Skeletal muscle tissue (tissue), 4 donors: Measurements from ENCODE around the gene SLC45A3. TPM values are rescaled to one million over a fixed set of nuclear protein-coding genes. Genes with fewer than 3 reads are reported as not detected.

ENCODE experiments used
- H3K27ac ChIP-seq: one replicate; pipeline ENCODE4 v1.7.0; 2013; ENCODE audit warnings: mild to moderate bottlenecking, low read depth, low read length, inconsistent platforms
- H3K27me3 ChIP-seq, 3 donors: one replicate each; pipeline ENCODE4 v1.7.0; 2013; ENCODE audit warnings: low read length in 3 of 3; ENCODE audit not compliant: control insufficient read depth in 3 of 3, insufficient read depth in 3 of 3
- H3K36me3 ChIP-seq, 3 donors: one replicate each; pipeline ENCODE4 v1.7.0; 2013; ENCODE audit warnings: low read length in 3 of 3; ENCODE audit not compliant: control insufficient read depth in 3 of 3, insufficient read depth in 3 of 3
- H3K4me1 ChIP-seq, 3 donors: one replicate each; pipeline ENCODE4 v1.7.0; 2013; ENCODE audit warnings: low read length in 3 of 3, mild to moderate bottlenecking in 3 of 3; ENCODE audit not compliant: control insufficient read depth in 3 of 3, insufficient read depth in 3 of 3
- H3K4me3 ChIP-seq, 3 donors: one replicate each; pipeline ENCODE4 v1.7.0; 2013; ENCODE audit warnings: low read length in 3 of 3
- H3K9ac ChIP-seq, 3 donors: one replicate each; pipeline ENCODE4 v1.7.0; 2013; ENCODE audit warnings: low read length in 3 of 3, mild to moderate bottlenecking in 3 of 3, moderate library complexity in 2 of 3, low read depth in 1 of 3
- H3K9me3 ChIP-seq, 3 donors: one replicate each; pipeline ENCODE4 v1.7.0; 2013; ENCODE audit warnings: low read length in 3 of 3; ENCODE audit not compliant: control insufficient read depth in 3 of 3
- total RNA-seq: library from RNA; depleted of rRNA; stranded (reverse); fragments of >200 nt; gene quantifications from one replicate; pipeline ENCODE4 v1.2.3, GENCODE V29; 2014
- donor health status: Osteomylitis.

Gene SLC45A3
- total RNA-seq, 1 donor from 2014 or later: 2.1 TPM

DNA sequence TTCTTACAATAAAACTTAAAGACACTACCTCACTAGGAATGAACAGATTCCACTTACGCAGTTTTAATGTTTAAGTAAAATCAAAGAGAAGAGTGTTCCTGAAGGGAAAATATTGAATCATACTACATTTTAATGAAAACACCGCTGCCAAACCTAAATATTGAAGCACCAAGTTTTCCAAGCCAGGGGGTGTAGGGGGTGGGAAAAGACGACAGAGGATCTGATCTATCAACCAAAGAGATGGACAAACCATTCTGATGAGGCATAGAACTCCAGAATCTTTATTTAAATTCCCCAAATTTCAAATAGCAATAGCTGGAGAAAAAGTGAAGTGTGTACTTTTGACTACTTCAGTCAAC, 49.7 kb downstream of the SLC45A3 start:
- H3K4me1 ChIP-seq: peaks cover 9 to 34% (median 28%) of the 10 kb centered on the region in 3 donors

DNA sequence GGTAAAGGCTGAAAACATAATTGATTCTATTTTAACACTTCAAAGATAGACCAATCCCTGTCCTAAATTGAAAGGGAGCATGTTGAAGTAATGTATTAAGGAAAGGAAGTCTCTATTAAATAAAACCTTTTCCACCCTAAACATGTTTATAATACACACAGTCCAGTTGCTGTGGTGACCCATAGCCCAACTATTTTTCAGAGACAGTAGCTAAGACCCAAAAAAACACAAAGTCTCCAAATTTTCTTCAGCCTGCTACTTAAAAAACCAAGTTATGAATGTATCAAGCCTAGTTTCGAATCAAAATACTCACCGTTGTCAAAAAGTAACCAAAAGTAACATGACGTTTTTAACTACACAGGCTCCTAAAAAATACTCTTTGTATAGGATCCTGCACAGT, 50.1 kb downstream of the SLC45A3 start:
- H3K36me3 ChIP-seq: no peaks in the 10 kb centered on the region
- H3K27me3 ChIP-seq: no peaks in the 10 kb centered on the region
- H3K9ac ChIP-seq: peak overlapping the region; percentile 82 to 94 (median 90)
- peak overlapping the region in 2 of 3 donors; percentile 91 to 96 for H3K4me3 ChIP-seq
- no peaks in the 10 kb centered on the region for H3K9me3 ChIP-seq
- H3K27ac ChIP-seq: peak overlapping the region; percentile 96
- peaks cover 9 to 34% (median 28%) of the 10 kb centered on the region in 3 donors for H3K4me1 ChIP-seq

More for the DNA sequence above, 49.7 kb downstream of the SLC45A3 start:
- Histone ChIP-seq H3K36me3 (no peaks in the 10 kb centered on the region), H3K4me3 (peak overlapping the region; percentile 90 to 96 (median 91)), H3K27me3 (no peaks in the 10 kb centered on the region), H3K9ac (peak overlapping the region; percentile 82 to 94 (median 90)), H3K27ac (peak overlapping the region; percentile 96), H3K9me3 (no peaks in the 10 kb centered on the region)

DNA sequence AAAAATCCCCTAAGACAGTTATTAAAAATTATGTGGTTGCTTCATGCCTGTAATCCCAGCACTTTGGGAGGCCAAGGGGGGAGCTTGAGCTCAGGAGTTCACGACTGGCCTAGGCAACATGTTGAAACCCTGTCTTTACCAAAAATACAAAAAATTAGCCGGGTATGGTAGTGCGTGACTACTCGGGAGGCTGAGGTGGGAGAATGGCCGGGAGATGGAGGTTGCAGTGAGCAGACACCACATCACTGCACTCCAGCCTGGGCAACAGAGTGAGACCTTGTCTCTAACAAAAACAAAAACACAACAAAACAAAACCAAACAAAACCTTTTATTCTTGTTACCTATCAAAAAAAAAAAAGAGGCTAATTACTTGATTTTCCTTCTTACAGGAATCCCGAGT, 50.6 kb downstream of the SLC45A3 start:
- Histone ChIP-seq H3K27me3 (no peaks in the 10 kb centered on the region), H3K27ac (peak overlapping the region; percentile 96), H3K4me3 (no peak overlapping the region), H3K36me3 (no peaks in the 10 kb centered on the region), H3K9me3 (no peaks in the 10 kb centered on the region), H3K4me1 (peaks cover 9 to 34% (median 28%) of the 10 kb centered on the region in 3 donors), H3K9ac (peak overlapping the region in 2 of 3 donors; percentile 20 to 82)

- Histone ChIP-seq H3K4me3 (no peak overlapping the region), H3K36me3 (peaks cover 0 to 4% (median 0%) of the 10 kb centered on the region in 3 donors), H3K9me3 (no peaks in the 10 kb centered on the region), H3K27ac (no peak overlapping the region), H3K27me3 (no peaks in the 10 kb centered on the region), H3K9ac (no peak overlapping the region), H3K4me1 (peaks cover 8 to 32% (median 23%) of the 10 kb centered on the region in 3 donors)
Observed at GRCh38 chr1:205627956-205628355, 52.4 kb downstream of the SLC45A3 start.

- no peak overlapping the region for H3K4me3 ChIP-seq
- H3K9me3 ChIP-seq: no peaks in the 10 kb centered on the region
- H3K36me3 ChIP-seq: peaks cover 5 to 13% (median 5%) of the 10 kb centered on the region in 3 donors
- H3K4me1 ChIP-seq: peaks cover 5 to 24% (median 13%) of the 10 kb centered on the region in 3 donors
- no peaks in the 10 kb centered on the region for H3K27me3 ChIP-seq
- H3K27ac ChIP-seq: no peak overlapping the region
- no peak overlapping the region for H3K9ac ChIP-seq
Observed at GRCh38 chr1:205626216-205626615, 54.1 kb downstream of the SLC45A3 start.

DNA sequence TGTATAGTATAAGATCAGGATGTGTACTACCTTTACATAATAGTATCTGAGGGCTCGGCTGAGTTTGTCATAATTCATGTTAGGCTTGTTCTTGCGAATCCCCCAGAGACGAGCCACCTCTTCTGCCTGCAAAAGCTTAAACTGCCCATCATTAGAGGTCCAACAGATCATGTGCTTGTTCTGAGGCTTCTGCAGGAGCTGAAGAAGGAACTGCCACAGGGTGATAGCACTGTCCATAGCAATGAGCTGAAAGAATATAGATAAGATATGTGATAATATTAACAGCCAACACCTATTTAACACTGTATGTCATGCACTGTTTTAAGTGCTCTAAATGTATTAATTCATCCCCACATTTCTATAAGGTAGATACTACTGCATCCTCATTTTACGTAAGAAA, 56.7 kb downstream of the SLC45A3 start:
- Histone ChIP-seq H3K27me3 (no peaks in the 10 kb centered on the region), H3K36me3 (peaks cover 11 to 30% (median 15%) of the 10 kb centered on the region in 3 donors), H3K27ac (no peak overlapping the region)

DNA sequence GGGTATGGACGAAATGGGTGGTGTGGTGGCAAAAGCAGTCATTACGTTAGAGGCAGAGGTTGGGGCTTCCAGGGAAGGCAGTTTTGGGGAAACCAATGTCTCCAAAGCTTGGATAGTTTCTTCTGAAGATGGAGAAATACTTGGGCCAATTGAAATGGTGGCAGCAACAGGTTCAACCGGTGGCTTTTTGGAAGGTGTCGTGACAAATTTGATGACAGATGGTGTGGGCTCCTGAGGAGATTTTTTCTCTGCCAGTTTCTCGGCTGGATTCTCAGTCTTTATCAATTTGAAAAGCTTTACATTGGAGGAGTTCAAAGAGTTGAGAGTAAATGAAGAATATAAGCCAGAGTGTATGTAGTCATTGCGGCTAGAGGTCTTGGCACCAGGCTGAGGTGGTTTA, 60.0 kb downstream of the SLC45A3 start:
- no peak overlapping the region for H3K4me3 ChIP-seq
- no peaks in the 10 kb centered on the region for H3K9me3 ChIP-seq
- H3K27me3 ChIP-seq: no peaks in the 10 kb centered on the region
- peaks cover 29 to 58% (median 35%) of the 10 kb centered on the region in 3 donors for H3K36me3 ChIP-seq
- no peak overlapping the region for H3K27ac ChIP-seq
- H3K9ac ChIP-seq: no peak overlapping the region
- no peaks in the 10 kb centered on the region for H3K4me1 ChIP-seq

More for the DNA sequence above, 56.7 kb downstream of the SLC45A3 start:
- no peak overlapping the region for H3K9ac ChIP-seq
- H3K9me3 ChIP-seq: no peaks in the 10 kb centered on the region
- no peak overlapping the region for H3K4me3 ChIP-seq
- peaks cover 0 to 11% (median 4%) of the 10 kb centered on the region in 3 donors for H3K4me1 ChIP-seq

- H3K9me3 ChIP-seq: no peaks in the 10 kb centered on the region
- H3K27me3 ChIP-seq: no peaks in the 10 kb centered on the region
- H3K4me1 ChIP-seq: no peaks in the 10 kb centered on the region
- no peak overlapping the region for H3K4me3 ChIP-seq
- peaks cover 29 to 62% (median 38%) of the 10 kb centered on the region in 3 donors for H3K36me3 ChIP-seq
- no peak overlapping the region for H3K27ac ChIP-seq
- H3K9ac ChIP-seq: no peak overlapping the region
Observed at GRCh38 chr1:205619376-205619775, 60.9 kb downstream of the SLC45A3 start.

GRCh38 chr1:205616563-205617293, 63.6 kb downstream of the SLC45A3 start:
- H3K4me1 ChIP-seq: no peaks in the 10 kb centered on the region
- H3K36me3 ChIP-seq: peaks cover 24 to 63% (median 34%) of the 10 kb centered on the region in 3 donors
- no peak overlapping the region for H3K27ac ChIP-seq
- H3K4me3 ChIP-seq: no peak overlapping the region
- H3K9me3 ChIP-seq: no peaks in the 10 kb centered on the region
- H3K27me3 ChIP-seq: no peaks in the 10 kb centered on the region
- no peak overlapping the region for H3K9ac ChIP-seq

GRCh38 chr1:205615789-205616188, 64.5 kb downstream of the SLC45A3 start:
- peaks cover 24 to 59% (median 34%) of the 10 kb centered on the region in 3 donors for H3K36me3 ChIP-seq
- H3K4me3 ChIP-seq: no peak overlapping the region
- no peak overlapping the region for H3K9ac ChIP-seq
- H3K9me3 ChIP-seq: no peaks in the 10 kb centered on the region
- H3K27ac ChIP-seq: no peak overlapping the region
- H3K4me1 ChIP-seq: no peaks in the 10 kb centered on the region
- no peaks in the 10 kb centered on the region for H3K27me3 ChIP-seq
